NCI-H748 treated with DMSO at 0.1 percent for 48 hours (cell line): Measurements from ENCODE around the gene DDX28.
A peak's percentile ranks its signal among the peaks of the same experiment; 100 is the strongest.

Experiments
- DNase-seq: peaks from one replicate; lab custom pipeline; 2025; lab: John Stamatoyannopoulos, UW

DDX28 gene

DNA sequence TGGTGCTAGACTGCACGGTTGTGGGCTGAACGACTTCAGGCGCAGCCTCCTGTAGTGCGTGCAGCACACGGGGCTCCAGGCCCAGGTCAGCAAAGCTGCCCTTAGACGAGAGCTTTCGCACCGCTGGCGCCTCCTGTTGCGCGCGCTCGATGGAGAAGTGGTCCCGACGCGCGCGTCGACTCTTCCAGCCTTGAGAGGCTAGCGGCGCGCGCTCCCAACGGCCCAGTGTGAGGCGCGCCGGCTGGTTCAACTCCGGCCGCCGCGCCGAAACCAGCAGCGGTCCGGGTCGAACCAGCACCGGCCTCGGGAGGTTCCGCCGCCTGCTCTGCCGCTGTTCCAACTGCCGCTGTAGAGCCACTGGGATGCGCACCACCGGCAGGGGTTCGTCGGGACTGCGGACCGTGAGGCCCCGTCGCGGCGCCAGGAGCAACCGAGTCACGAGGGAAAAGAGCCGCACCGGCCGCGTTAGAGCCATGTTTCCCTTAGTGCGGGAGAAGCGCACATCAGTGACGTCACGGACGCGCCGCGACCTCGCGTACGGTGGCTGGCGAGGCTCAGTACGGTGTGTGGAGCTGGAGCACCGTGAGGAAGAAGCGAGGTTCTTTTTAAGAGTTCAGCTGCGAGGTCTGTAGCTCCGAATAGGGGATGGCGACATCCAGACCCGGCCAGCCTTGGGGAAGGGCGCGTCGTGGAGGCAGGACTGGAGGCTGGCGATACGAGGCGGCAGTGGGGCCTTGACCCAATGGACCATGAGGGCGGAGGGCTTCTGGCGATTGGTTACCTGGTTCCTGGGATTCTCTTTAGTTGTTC lies at the start of gene DDX28, which contains the start of gene DUS2:
Gene DDX28 (minus strand): TSS at position 505 of the 810 bp plus-strand sequence. CDS start 30 bp downstream, at position 475.
Gene DUS2 (plus strand): TSS at position 557 of the 810 bp plus-strand sequence. CDS start 14,740 bp downstream, outside the sequence.
- DNase-seq, result peak; percentile 48

DNA sequence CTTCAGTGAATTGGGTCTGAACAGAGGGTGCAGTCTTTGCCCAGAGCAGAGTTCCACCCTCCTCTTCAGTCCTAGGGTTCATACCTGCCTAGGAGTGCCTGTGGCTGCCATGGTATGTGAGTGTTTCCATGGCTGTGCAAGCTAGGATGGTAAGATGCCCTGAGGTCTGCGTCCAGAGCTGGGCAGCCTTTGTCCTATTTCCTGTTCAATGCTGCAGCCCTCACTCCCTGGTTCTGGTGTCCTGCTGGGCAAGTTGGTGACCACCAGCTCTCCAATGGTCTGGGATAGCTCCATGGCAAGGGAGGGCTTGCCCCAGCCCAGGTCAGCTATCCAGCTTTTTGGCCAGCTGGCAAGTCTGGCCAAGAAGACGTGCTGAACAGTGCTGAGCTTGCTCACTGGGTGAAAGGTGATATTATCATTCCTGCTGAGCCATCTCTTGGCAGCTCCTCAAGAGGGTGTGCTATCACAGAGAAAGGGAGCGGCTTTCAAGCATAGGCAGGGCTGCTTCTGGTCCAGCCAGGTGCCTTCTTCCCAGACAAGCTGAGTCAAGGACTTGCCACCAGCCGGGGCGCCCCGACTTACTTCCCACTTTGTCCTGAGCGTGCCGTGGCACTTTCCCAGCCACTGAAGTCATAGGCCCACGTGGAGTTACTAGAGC lies 49.1 kb upstream of the DDX28 start:
- DNase-seq, result no peak

DNA sequence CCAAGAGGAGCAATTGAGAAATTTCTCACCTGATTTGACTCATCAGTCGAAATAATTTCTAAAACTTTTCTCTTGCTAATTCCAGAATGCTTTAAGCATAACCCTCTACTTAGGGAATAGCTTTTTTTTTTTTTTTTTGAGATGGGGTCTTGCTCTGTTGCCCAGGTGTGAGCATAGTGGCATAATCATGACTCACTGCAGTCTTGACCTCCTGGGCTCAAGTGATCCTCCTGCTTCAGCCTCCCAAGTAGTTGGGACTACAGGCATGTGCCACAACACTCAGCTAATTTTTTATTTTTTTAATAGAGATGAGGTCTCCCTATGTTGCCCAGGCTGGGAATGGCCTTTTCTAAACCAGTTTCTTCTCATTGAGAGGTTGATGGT lies 48.5 kb upstream of the DDX28 start:
- no peak for DNase-seq

DNA sequence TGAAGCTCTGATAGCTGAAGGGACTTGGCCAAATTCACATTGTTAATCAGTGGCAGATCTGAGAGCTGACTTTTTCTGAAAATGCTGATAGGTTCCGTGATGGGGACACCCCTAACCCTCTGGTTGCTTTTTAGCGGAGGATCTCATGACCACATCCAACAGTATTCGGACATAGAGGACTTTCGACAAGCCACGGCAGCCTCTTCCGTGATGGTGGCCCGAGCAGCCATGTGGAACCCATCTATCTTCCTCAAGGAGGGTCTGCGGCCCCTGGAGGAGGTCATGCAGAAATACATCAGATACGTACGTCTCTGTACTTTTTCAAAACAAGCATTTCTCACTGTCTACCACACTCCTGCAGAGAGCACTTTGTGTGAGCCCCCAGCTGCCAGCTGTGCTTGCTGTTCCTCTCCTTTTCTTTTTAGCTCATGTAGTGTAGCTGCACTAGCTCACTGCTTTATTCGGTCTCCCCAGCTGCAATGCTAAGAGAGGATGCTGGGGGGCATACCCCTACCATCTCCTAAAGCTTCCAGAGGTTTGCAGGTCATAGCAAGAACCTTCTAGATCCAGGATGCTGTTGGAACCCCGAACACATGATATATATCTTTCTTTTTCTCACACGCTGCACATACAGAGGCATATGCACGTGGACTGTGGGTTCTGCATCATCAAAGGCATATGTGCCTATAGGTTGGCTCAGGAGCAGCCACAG lies 47.9 kb upstream of the DDX28 start:
- DNase-seq, result no peak

- DNase-seq, result no peak
Observed at GRCh38 chr16:68070249-68070730, 47.3 kb upstream of the DDX28 start.

DNA sequence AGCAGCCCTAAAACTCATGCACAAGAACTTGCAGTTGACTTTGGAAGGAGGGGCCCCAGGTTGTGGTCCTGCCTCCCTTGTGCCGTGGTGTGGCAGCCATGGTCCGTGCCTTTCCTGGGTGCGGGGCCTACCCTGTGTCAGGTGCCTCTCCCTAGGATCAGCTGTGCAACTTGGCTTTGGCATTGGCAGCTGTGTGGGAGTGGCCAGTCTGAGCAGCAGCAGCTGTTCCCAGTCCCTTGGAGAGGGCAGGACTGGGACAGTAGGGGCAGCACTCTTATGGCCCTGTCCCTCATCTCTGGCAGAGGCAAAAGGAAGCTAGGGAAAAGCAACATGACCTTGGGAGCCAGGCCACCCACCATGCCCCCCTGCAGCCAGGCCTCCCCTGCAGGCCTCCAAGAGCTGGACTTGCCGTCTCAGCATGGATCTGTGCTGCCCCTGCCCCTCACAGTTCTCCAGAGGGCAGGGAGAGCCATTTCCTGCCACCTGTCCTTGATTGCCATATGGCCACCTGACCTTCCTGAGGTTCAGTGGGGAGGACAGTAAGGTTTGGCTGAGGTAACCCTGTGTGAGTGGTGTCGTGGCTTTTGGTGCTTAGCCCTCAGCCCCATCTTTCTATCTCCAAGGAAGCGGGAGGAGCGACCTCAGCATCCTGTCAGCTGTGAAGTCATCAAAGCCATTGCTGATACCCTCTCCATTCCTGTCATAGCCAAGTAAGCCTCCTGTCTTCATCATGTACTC lies 46.6 kb upstream of the DDX28 start:
- no peak for DNase-seq

DNA sequence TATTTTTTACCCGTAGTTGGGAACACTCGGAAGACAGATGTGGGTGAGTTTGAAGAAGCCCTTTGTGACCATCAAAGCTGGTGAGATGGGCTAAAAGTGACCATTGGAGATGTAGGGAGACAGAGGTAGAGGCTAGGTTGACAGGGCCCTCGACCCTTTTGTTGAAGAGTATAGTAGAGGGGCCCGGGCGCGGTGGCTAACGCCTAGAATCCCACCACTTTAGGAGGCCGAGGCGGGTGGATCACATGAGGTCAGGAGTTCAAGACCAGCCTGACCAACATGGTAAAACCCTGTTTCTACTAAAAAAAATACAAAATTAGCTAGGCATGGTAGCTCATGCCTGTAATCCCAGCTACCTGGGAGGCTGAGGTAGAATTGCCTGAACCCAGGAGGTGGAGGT lies 45.9 kb upstream of the DDX28 start:
- DNase-seq, result no peak

DNA sequence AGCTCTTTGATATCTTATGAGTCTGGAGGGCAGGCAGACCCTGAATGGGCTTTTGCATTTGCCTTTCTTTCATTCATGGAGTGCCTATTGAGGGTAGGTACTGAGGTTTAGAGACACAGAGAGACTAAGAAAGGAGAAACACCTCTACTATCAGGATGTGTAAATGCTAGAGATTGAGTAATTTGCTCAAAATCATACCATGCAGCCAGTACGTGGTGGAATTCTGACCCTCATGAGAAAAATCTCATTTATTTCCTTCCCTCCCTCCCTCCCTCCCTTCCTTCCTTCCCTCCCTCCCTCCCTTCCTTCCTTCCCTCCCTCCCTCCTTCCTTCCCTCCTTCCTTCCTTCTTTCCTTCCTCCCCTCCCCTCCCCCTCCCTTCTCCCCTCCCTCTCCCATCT lies 43.7 kb upstream of the DDX28 start:
- DNase-seq, result no peak

DNA sequence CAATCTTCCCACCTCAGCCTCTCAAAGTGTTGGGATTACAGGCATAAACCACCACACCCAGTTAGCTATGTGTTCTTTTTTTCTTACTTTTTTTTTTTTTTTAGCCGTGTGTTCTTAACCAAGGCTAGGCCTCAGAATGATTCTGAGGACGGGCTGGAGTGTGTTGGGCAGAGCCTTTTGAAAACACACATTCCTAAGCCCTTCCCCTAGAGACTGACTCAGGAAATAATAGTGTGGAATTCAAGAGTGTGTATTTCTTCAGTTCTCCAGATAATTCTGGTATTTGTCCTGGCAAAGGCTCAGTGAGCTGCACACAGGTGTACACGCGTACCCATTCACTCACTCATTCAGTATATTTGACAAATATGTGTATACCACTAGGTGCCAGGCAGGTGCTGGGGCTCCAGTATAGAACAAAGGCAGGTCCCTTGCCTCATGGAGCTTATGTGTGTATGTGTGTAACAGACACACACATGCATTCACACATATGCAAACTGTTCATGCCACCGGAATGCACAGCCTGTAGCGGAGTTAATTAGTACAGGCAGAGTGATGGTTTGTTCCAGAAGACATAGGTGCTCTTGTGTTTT lies 42.8 kb upstream of the DDX28 start:
- DNase-seq, result no peak

GRCh38 chr16:68064791-68065365 lies 41.8 kb upstream of the DDX28 start:
- peak; percentile 0 for DNase-seq

- DNase-seq, result no peak
Observed at GRCh38 chr16:68062910-68063393, 39.9 kb upstream of the DDX28 start.

DNA sequence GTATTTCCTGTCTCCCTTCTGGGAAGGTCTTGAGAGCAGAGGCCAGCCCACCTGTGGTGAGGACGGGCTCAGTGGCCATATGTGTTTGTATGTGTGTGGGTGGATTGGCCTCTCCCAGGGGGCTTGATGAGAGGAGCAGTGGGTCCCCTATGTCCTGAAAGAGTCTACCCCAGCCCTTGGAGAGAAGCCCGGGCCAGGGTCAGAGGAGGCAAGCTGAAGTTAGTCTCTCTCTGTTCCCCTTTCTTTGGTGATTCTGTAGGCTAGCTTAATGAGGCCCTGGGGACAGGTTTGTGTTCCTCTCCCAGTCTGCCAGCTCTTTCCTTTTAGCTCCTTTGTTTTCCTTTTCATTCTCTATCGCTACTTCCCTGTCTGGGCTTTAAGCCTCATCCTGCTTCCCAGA lies 38.4 kb upstream of the DDX28 start:
- no peak for DNase-seq

GRCh38 chr16:68059804-68060203 lies 36.8 kb upstream of the DDX28 start:
- no peak for DNase-seq

GRCh38 chr16:68055395-68055794 lies 32.4 kb upstream of the DDX28 start:
- DNase-seq, result no peak

GRCh38 chr16:68049449-68049848 lies 26.4 kb upstream of the DDX28 start:
- no peak for DNase-seq

DNA sequence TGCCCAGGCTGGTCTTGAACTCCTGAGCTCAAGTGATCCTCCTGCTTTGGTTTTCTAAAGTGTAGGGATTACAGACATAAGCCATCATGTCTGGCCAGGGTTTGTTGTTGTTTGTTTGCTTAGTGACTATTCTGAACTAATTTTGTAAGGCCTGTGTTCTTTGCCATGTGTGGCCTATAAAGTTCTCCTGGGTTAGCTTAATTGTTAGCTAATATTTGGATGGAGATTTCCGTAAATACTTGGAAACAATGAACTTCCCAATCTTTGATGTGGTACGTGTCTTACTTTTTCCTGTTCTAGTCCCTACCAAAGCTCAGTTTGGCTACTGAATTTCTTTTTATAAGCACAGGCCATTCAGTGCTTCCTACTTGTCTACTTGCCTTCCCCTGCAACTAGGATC lies 25.0 kb upstream of the DDX28 start:
- no peak for DNase-seq

DNA sequence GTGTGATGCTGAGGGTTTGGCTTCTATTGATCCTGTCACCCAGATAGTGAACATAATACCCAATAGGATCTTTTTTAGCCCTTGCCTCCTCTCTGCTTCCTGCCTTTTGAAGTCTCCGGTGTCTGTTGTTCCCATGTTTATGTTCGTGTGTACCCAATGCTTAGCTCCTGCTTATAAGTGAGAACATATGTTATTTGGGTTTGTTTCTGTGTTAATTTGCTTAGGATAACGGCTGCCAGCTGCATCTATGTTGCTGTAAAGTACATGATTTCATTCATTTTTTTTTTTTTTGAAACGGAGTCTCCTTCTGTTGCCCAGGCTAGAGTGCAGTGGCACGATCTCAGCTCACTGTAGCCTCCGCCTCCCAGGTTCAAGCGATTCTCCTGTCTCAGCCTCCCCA lies 23.1 kb upstream of the DDX28 start:
- DNase-seq, result no peak

DNA sequence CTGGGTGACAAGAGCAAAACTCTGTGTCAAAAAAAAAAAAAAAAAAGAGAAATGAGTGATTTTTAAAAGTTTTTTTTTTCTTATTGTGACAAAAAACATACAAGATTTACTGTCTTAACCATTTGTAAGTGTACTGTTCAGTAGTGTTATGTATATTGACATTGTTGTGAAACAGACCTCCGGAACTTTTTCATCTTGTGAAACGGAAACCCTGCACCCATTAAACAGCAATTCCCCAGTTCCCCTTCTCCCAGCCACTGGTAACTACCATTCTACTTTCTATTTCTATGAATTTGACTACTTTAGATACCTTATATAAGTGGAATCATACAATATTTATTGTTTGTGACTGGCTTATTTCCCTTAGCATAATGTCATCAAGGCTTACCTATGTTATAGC lies 18.8 kb upstream of the DDX28 start:
- DNase-seq, result no peak

DNA sequence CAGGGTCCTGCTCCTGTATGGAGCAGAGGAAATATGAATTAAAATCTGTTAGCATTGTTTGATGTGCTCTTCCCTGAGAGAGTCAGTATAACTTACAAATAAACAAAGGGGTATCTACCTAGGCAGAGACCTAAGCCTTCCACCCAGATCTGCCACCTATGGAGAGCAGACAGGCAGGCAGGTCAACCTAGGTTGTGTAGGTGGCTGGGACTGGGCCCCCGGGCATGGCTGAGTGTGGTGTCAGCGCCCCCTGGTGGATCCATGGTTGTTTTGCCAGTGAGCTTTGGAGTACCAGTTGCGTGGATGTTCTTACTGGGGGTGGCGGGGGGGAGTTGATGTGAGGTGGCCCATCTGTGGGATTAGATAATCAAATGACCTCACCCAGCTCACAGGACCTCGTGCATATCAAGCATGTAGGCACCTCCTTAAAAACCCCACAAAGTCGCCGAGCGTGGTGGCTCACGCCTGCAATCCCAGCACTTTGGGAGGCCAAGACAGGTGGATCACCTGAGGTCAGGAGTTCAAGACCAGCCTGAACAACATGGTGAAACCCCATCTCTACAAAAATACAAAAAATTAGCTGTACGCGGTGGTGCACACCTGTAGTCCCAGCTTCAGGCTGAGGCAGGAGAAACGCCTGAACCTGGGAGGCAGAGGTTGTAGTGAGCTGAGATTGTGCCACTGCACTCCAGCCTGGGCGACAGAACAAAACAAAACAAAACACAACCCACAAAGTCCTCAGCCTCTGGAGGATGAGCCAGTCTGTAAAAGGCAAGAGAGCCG lies 17.7 kb upstream of the DDX28 start:
- DNase-seq, result peak; percentile 2
